ENCODE data around the gene NR2C2AP. TPM values are rescaled to one million over a fixed set of nuclear protein-coding genes. Genes with fewer than 3 reads are reported as not detected.
"Not testable (repeated sequence)": the region's sequence is repeated elsewhere in the genome, so short reads cannot be mapped to it uniquely, and the experiment has no call there.

The NR2C2AP gene
- total RNA-seq, 1 experiment from 2014 or later = 45.3 TPM

DNA sequence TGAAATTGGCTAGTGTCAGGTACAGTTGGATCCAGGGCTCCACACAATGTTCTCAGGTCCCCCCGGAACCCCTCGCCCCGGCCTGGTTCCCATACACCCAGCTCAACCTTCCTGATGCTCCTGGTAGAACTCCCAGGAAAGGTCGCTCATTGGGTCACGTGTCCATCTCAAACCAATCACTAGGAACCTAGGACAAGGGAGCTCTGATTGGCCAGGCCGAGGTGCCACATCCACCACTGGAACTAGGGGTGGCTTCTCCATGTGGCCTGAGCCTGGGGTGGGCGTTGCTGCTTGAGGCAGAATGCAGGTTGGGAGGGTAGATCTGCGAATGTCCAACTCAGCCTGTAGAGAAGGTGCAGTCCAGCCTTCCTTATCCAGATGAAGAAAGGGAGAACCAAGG lies 26.3 kb downstream of the NR2C2AP start:
- POLR2A ChIA-PET (ENCODE audit: low non-redundant PET) = no interaction called here
- intact Hi-C loops (cut with micrococcal nuclease; ENCODE audit: unreplicated experiment) = no loop called here
- CTCF ChIA-PET = interaction anchor here (1.1 kb wide), 1 partner anchor 31 kb away, joined by 3 read pairs; no protein-coding TSS in a partner anchor
- DNase-seq (ENCODE audit: low spot score) = no peak
- no peaks in the 10 kb centered on the region for H3K36me3 ChIP-seq (ENCODE audit: insufficient read depth, low read length, poor library complexity, severe bottlenecking)
- H3K27me3 ChIP-seq (replicated peaks; ENCODE audit: insufficient read depth, low read depth, low read length, poor library complexity) = no peaks in the 10 kb centered on the region
- H3K9me3 ChIP-seq (ENCODE audit: low read depth, low read length, poor library complexity, severe bottlenecking) = no peaks in the 10 kb centered on the region
- TF ChIP-seq, protein P1, sequence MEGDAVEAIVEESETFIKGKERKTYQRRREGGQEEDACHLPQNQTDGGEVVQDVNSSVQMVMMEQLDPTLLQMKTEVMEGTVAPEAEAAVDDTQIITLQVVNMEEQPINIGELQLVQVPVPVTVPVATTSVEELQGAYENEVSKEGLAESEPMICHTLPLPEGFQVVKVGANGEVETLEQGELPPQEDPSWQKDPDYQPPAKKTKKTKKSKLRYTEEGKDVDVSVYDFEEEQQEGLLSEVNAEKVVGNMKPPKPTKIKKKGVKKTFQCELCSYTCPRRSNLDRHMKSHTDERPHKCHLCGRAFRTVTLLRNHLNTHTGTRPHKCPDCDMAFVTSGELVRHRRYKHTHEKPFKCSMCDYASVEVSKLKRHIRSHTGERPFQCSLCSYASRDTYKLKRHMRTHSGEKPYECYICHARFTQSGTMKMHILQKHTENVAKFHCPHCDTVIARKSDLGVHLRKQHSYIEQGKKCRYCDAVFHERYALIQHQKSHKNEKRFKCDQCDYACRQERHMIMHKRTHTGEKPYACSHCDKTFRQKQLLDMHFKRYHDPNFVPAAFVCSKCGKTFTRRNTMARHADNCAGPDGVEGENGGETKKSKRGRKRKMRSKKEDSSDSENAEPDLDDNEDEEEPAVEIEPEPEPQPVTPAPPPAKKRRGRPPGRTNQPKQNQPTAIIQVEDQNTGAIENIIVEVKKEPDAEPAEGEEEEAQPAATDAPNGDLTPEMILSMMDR (conservative IDR thresholded peaks at IDR 0.05; ENCODE audit: low read depth, low read length) = no peak
- TF ChIP-seq EZH2 (IDR thresholded peaks at IDR 0.05; ENCODE audit: borderline replicate concordance, low read depth, low read length, poor library complexity, severe bottlenecking) = no peak
- H3K27ac ChIP-seq (ENCODE audit: low read depth, low read length, poor library complexity, severe bottlenecking) = no peak overlapping the region
- no peak overlapping the region for H3K4me3 ChIP-seq (ENCODE audit: low read depth, low read length, poor library complexity, severe bottlenecking)
- H3K4me1 ChIP-seq (ENCODE audit: insufficient read depth, low read length, poor library complexity, severe bottlenecking) = peaks cover 7% of the 10 kb centered on the region
- BruUV-seq (replicated peaks) = no TSS peak

DNA sequence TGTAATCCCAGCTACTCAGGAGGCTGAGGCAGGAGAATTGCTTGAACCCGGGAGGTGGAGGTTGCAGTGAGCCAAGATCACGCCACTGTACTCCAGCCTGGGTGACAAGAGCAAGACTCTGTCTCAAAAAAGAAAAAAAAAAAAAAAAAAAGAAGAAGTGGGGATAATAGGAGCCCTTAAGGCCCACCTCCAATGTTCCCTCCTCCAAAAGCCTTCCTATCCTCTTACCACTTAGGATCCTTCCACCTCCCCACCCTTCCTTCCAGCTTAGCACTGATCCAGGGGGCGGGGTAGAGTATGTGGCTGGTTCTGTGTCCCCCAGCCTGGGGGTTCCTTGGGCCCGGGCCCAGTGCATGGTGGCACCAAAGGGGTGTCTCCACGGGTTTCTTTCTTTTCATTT lies 30.0 kb downstream of the NR2C2AP start:
- H3K4me1 ChIP-seq (ENCODE audit: insufficient read depth, low read length, poor library complexity, severe bottlenecking) = peaks cover 12% of the 10 kb centered on the region
- H3K27ac ChIP-seq (ENCODE audit: low read depth, low read length, poor library complexity, severe bottlenecking); intact Hi-C loops (cut with micrococcal nuclease; ENCODE audit: unreplicated experiment); H3K4me3 ChIP-seq (ENCODE audit: low read depth, low read length, poor library complexity, severe bottlenecking); POLR2A ChIA-PET (ENCODE audit: low non-redundant PET); DNase-seq (ENCODE audit: low spot score); H3K9me3 ChIP-seq (ENCODE audit: low read depth, low read length, poor library complexity, severe bottlenecking); H3K27me3 ChIP-seq (replicated peaks; ENCODE audit: insufficient read depth, low read depth, low read length, poor library complexity); BruUV-seq (replicated peaks); H3K36me3 ChIP-seq (ENCODE audit: insufficient read depth, low read length, poor library complexity, severe bottlenecking): not testable (repeated sequence)
- CTCF ChIA-PET = interaction anchor here (0.7 kb wide), 1 partner anchor 185 kb away, joined by 10 read pairs; no protein-coding TSS in a partner anchor

DNA sequence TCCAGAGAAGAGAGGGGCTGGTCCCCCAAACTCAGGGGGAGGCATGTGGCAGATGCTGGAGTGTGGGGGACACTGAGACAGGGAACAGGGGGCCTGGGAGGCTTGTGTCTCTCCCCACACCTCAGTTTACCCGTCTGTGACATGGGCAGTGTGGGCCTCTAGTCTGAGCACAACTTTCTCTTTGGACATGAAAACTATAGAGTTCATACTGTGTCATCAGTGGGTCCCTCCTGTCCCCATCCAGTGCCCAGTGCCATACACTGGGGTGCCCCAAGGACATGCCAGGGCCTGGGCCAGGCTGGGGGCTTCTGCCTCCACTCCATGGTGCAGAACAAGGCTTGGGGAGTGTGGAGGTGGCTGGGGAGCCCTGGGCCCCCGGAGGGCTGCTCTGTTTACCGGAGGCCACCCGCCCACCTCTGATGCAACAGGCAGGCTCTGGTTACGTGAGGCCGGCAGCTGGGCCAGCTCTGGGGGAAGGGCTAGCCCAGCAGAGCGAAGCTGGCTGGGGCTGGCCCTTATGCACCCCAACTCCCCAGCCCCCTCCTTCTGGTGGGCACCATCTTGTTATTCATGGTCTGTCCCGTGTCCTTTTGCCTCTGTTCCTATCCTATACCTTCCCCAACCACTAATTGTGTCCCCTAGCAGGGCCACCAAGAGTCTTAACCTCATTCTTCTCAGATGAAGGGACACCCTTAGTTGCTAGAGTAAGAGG lies 31.2 kb downstream of the NR2C2AP start:
- H3K4me3 ChIP-seq (ENCODE audit: low read depth, low read length, poor library complexity, severe bottlenecking) = no peak overlapping the region
- peaks cover 12% of the 10 kb centered on the region for H3K4me1 ChIP-seq (ENCODE audit: insufficient read depth, low read length, poor library complexity, severe bottlenecking)
- H3K27me3 ChIP-seq (replicated peaks; ENCODE audit: insufficient read depth, low read depth, low read length, poor library complexity) = no peaks in the 10 kb centered on the region
- H3K36me3 ChIP-seq (ENCODE audit: insufficient read depth, low read length, poor library complexity, severe bottlenecking) = no peaks in the 10 kb centered on the region
- no TSS peak for BruUV-seq (replicated peaks)
- TF ChIP-seq, protein P1 (conservative IDR thresholded peaks at IDR 0.05; ENCODE audit: low read depth, low read length) = no peak
- no peak for TF ChIP-seq EZH2 (IDR thresholded peaks at IDR 0.05; ENCODE audit: borderline replicate concordance, low read depth, low read length, poor library complexity, severe bottlenecking)
- intact Hi-C loops (cut with micrococcal nuclease; ENCODE audit: unreplicated experiment) = no loop called here
- ChIA-PET CTCF (no interaction called here), POLR2A (ENCODE audit: low non-redundant PET) (no interaction called here)
- peak overlapping the region; percentile 62 for H3K27ac ChIP-seq (ENCODE audit: low read depth, low read length, poor library complexity, severe bottlenecking)
- DNase-seq (ENCODE audit: low spot score) = peak; percentile 40
- H3K9me3 ChIP-seq (ENCODE audit: low read depth, low read length, poor library complexity, severe bottlenecking) = no peaks in the 10 kb centered on the region
